Astrocyte of the spinal cord (primary cell): ENCODE measurements around the gene RYR3.
A peak's percentile ranks its signal among the peaks of the same experiment; 100 is the strongest.

Experiments
- DNase-seq: peaks from one replicate; pipeline ENCODE4 v3.0.0; 2011; ENCODE audit warnings: low read depth, low spot score
- H3K4me3 ChIP-seq: 2 replicates; pipeline ENCODE4 v1.5.1; 2011; ENCODE audit warnings: low read depth, mild to moderate bottlenecking, low read length, moderate library complexity
- CTCF ChIP-seq: IDR thresholded peaks from 2 replicates; pipeline ENCODE4 v1.5.1; 2012; ENCODE audit warnings: low read depth, mild to moderate bottlenecking, low read length, inconsistent platforms
- in situ Hi-C: cut with HindIII; loops from 2 replicates; pipeline ENCODE4 v1.10.0; 2017; ENCODE audit warnings: low sequenced_read_pairs

Gene RYR3

GRCh38 chr15:33851079-33851478 lies 540.3 kb downstream of the RYR3 start:
- no peak for DNase-seq

GRCh38 chr15:33852094-33852493 lies 541.3 kb downstream of the RYR3 start:
- no peak overlapping the region for H3K4me3 ChIP-seq
- in situ Hi-C loops, result no loop called here
- no peak for TF ChIP-seq CTCF
- peak; percentile 9 for DNase-seq

More at GRCh38 chr15:33851079-33851478, 540.3 kb downstream of the RYR3 start:
- in situ Hi-C loops, result no loop called here
- H3K4me3 ChIP-seq, result no peak overlapping the region
- no peak for TF ChIP-seq CTCF

- no peak overlapping the region for H3K4me3 ChIP-seq
- in situ Hi-C loops, result no loop called here
- peak; percentile 59 for DNase-seq
- no peak for TF ChIP-seq CTCF
Measured at GRCh38 chr15:33852570-33852969, 541.8 kb downstream of the RYR3 start.

- no peak overlapping the region for H3K4me3 ChIP-seq
- no peak for DNase-seq
- no peak for TF ChIP-seq CTCF
- in situ Hi-C loops, result no loop called here
Measured at GRCh38 chr15:33857726-33858125, 547.0 kb downstream of the RYR3 start.

- DNase-seq, result no peak
- no peak for TF ChIP-seq CTCF
- in situ Hi-C loops, result no loop called here
- H3K4me3 ChIP-seq, result no peak overlapping the region
Measured at GRCh38 chr15:33858836-33859235, 548.1 kb downstream of the RYR3 start.

- in situ Hi-C loops, result no loop called here
- TF ChIP-seq CTCF, result no peak
- no peak overlapping the region for H3K4me3 ChIP-seq
- no peak for DNase-seq
Measured at GRCh38 chr15:33859992-33860545, 549.3 kb downstream of the RYR3 start.

GRCh38 chr15:33860754-33861153 lies 550.0 kb downstream of the RYR3 start:
- no peak overlapping the region for H3K4me3 ChIP-seq
- in situ Hi-C loops, result no loop called here
- TF ChIP-seq CTCF, result no peak
- peak; percentile 45 for DNase-seq
